Kidney glomerular epithelial cell (primary cell): ENCODE data around the gene ARVCF.

Source experiments
- DNase-seq: peaks from one replicate; lab custom pipeline; 2025; lab: John Stamatoyannopoulos, UW

The ARVCF gene

GRCh38 chr22:19998991-19999820, 17.4 kb downstream of the ARVCF start:
- DNase-seq, result no peak

- DNase-seq, result no peak
These were observed 18.2 kb downstream of the ARVCF start for GRCh38 chr22:19998232-19998951.

- DNase-seq, result no peak
These were observed 18.9 kb downstream of the ARVCF start for GRCh38 chr22:19997561-19998231.

GRCh38 chr22:19996694-19997384, 19.8 kb downstream of the ARVCF start:
- no peak for DNase-seq

GRCh38 chr22:19995611-19996339, 20.8 kb downstream of the ARVCF start:
- DNase-seq, result no peak

- DNase-seq, result peak; percentile 23
These were observed 21.6 kb downstream of the ARVCF start for GRCh38 chr22:19994851-19995610.

GRCh38 chr22:19993926-19994325, 22.7 kb downstream of the ARVCF start:
- DNase-seq, result no peak

GRCh38 chr22:19992921-19993355, 23.7 kb downstream of the ARVCF start:
- DNase-seq, result no peak

- no peak for DNase-seq
These were observed 24.1 kb downstream of the ARVCF start for GRCh38 chr22:19992481-19992911.

GRCh38 chr22:19991645-19992451, 24.8 kb downstream of the ARVCF start:
- no peak for DNase-seq

- no peak for DNase-seq
These were observed 25.3 kb downstream of the ARVCF start for GRCh38 chr22:19991395-19991644.

- DNase-seq, result no peak
These were observed 25.8 kb downstream of the ARVCF start for GRCh38 chr22:19990609-19991394.

GRCh38 chr22:19990188-19990587, 26.4 kb downstream of the ARVCF start:
- no peak for DNase-seq

- no peak for DNase-seq
These were observed 26.9 kb downstream of the ARVCF start for GRCh38 chr22:19989725-19990067.

GRCh38 chr22:19988965-19989724, 27.5 kb downstream of the ARVCF start:
- DNase-seq, result no peak

GRCh38 chr22:19988331-19988808, 28.3 kb downstream of the ARVCF start:
- DNase-seq, result no peak

- DNase-seq, result no peak
These were observed 29.0 kb downstream of the ARVCF start for GRCh38 chr22:19987394-19988306.
